Lower leg skin (tissue), 4 donors: Measurements from ENCODE around the gene PRAC2. TPM values are rescaled to one million over a fixed set of nuclear protein-coding genes. Genes with fewer than 3 reads are reported as not detected.

Experiments
- DNase-seq, 2 donors: peaks; one replicate each; pipeline ENCODE4 v3.0.0-alpha.2; 2019; ENCODE audit warnings: low spot score in 2 of 2
- H3K4me3 ChIP-seq: fragments of 200-600 bp; sonication (generic); 2 replicates; pipeline ENCODE4 v1.5.1; 2017; ENCODE audit warnings: mild to moderate bottlenecking, low read depth; ENCODE audit not compliant: poor library complexity, severe bottlenecking
- CTCF ChIP-seq, 3 donors: fragments of 450-650 bp; IDR thresholded peaks; one replicate each; pipeline ENCODE4 v1.5.1; 2016; ENCODE audit warnings: antibody characterized with exemption in 3 of 3, mild to moderate bottlenecking in 3 of 3, moderate library complexity in 2 of 3
- POLR2A ChIP-seq, 2 donors: fragments of 450-650 bp; IDR thresholded peaks; one replicate each; pipeline ENCODE4 v1.6.1; 2016 to 2017; ENCODE audit warnings: antibody characterized with exemption in 2 of 2, mild to moderate bottlenecking in 1 of 2, moderate library complexity in 1 of 2
- WGBS, 2 donors: methylation state at CpG; one replicate each; pipeline ENCODE4 v1.1.5; 2018; 5-methylcytosine and 5-hydroxymethylcytosine counted together
- intact Hi-C: fragments of 100-400 bp; cut with DNase I; formaldehyde crosslinking; loops from one replicate; pipeline ENCODE4 v1.15.0; 2023; ENCODE audit warnings: low total_unique reads
- total RNA-seq, 4 donors: library from RNA; depleted of rRNA; stranded (reverse); fragments of >200 nt; gene quantifications; one replicate each; pipeline ENCODE4 v1.1.0, GENCODE V29; 2016

The PRAC2 gene
- total RNA-seq, 4 donors from 2014 or later, result not detected

- 8 to 19% methylated on average over 14 of the region's 14 CpGs for WGBS, 2 donors
- TF ChIP-seq CTCF (IDR thresholded peaks at IDR 0.05) (no peak), POLR2A (IDR thresholded peaks at IDR 0.05) (no peak)
- H3K4me3 ChIP-seq, result no peak overlapping the region
- DNase-seq, result no peak
- intact Hi-C loops, result no loop called here
Observed at GRCh38 chr17:48734333-48735061, 11.5 kb downstream of the PRAC2 start.

- WGBS, 2 donors, result 7 to 8% methylated on average over 7 of the region's 7 CpGs
- intact Hi-C loops, result no loop called here
- TF ChIP-seq CTCF (IDR thresholded peaks at IDR 0.05), result no peak
- TF ChIP-seq POLR2A (IDR thresholded peaks at IDR 0.05), result no peak
- no peak for DNase-seq
- no peak overlapping the region for H3K4me3 ChIP-seq
Observed at GRCh38 chr17:48735062-48735351, 12.0 kb downstream of the PRAC2 start.

- TF ChIP-seq CTCF (IDR thresholded peaks at IDR 0.05) (no peak), POLR2A (IDR thresholded peaks at IDR 0.05) (no peak)
- 54 to 64% methylated on average over 4 of the region's 4 CpGs for WGBS, 2 donors
- intact Hi-C loops, result no loop called here
- no peak overlapping the region for H3K4me3 ChIP-seq
- no peak for DNase-seq
Observed at GRCh38 chr17:48737330-48738043, 14.5 kb downstream of the PRAC2 start.

GRCh38 chr17:48738424-48738802 lies 15.4 kb downstream of the PRAC2 start:
- no peak for DNase-seq
- WGBS, 2 donors, result 8 to 14% methylated on average over 10 to 11 of the region's 11 CpGs
- no peak overlapping the region for H3K4me3 ChIP-seq
- intact Hi-C loops, result no loop called here
- no peak for TF ChIP-seq POLR2A (IDR thresholded peaks at IDR 0.05)
- TF ChIP-seq CTCF (IDR thresholded peaks at IDR 0.05), result no peak

GRCh38 chr17:48738803-48739526 lies 16.0 kb downstream of the PRAC2 start:
- TF ChIP-seq POLR2A (IDR thresholded peaks at IDR 0.05) (no peak), CTCF (IDR thresholded peaks at IDR 0.05) (no peak)
- intact Hi-C loops, result no loop called here
- 5 to 8% methylated on average over 34 to 37 of the region's 37 CpGs for WGBS, 2 donors
- no peak for DNase-seq
- no peak overlapping the region for H3K4me3 ChIP-seq
